NCI-H345 treated with DMSO at 0.1 percent for 48 hours (cell line): ENCODE data around the gene GAPDHS.

Experiments used
- DNase-seq: peaks from one replicate; lab custom pipeline; 2025; ENCODE audit not compliant: unreplicated experiment; lab: John Stamatoyannopoulos, UW

GAPDHS gene

GRCh38 chr19:35534803-35535480 lies 1.7 kb downstream of the GAPDHS start:
- DNase-seq: peak; percentile 46

DNA sequence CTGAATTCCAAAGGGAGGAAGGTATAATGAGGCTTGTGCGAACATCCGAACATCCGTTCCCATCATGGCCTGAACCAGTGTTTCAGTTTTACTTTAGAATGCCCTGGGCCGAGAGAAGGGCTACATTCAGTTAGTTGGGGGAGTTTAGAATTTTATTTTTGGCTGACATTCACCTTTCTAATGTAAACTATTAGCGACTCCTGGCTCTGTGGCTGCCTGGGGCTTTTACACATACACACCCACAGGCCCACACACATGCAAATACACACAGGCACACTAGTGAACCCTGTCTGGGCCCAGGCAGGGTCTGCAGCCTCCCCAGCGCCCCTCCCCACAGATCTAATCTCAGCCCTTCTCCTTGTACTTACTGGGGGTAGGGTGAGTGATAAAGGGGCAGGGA lies 6.1 kb downstream of the GAPDHS start:
- no peak for DNase-seq

GRCh38 chr19:35539850-35540249 lies 6.6 kb downstream of the GAPDHS start:
- no peak for DNase-seq

DNA sequence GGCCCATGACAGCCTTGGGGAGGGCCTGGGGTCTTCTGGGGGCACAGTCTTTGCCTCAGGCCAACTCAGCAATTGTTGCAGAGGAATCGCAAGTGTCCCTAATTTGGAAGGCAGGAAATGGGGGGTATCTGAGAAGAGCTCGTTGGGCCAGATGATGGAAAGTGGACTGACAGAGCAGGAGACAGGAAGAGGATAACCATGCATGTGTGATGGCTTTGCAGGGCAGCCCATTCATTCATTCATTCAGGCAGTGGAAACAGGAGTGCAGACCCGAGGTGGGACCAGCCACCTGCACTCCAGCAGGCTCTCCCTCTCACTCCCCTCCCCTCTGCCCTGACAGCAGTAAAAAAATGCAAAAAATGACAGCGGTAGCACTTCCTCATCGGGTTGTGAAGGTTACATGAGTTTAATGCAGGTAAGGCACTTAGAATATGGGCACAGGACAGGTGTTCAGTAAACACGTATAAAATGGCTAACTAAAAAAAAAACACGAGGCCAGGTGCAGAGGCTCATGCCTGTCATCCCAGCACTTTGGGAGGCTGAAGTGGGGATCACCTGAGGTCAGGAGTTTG lies 7.2 kb downstream of the GAPDHS start:
- no peak for DNase-seq

- no peak for DNase-seq
Measured at GRCh38 chr19:35542209-35542608, 9.0 kb downstream of the GAPDHS start.

- DNase-seq: no peak
Measured at GRCh38 chr19:35543280-35544109, 10.2 kb downstream of the GAPDHS start.

DNA sequence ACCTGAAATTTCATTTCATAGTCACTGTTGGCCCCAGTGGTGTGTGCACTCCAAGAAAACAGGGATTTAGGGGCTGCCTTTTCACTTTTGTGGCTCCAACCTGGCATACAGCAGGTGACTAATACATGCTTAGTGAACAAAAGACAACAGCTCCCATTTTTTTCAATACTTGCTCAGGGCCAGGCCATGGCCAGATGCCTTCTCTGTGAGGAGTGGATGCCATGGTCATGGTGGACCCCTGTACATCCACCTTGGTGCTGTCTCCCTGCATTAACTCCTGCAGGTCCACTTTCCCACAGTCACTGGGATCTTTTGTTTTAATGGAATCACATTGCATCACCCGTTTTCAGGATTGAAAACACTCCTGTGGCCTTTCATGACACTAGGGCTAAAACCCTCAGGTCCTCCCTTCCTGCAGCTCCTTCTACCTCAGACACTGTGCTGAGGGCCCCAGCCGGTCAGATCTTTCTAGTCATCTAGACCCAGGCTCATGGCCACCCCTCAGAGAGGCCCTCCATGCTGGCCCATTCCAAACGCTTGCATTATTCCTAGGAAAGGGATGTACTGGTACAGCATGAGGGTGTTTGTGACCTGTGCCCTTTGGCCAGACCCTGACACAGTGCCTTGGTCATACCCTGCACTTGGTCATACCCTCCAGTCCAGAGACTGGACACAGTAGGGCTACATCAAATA lies 11.0 kb downstream of the GAPDHS start:
- DNase-seq: no peak

DNA sequence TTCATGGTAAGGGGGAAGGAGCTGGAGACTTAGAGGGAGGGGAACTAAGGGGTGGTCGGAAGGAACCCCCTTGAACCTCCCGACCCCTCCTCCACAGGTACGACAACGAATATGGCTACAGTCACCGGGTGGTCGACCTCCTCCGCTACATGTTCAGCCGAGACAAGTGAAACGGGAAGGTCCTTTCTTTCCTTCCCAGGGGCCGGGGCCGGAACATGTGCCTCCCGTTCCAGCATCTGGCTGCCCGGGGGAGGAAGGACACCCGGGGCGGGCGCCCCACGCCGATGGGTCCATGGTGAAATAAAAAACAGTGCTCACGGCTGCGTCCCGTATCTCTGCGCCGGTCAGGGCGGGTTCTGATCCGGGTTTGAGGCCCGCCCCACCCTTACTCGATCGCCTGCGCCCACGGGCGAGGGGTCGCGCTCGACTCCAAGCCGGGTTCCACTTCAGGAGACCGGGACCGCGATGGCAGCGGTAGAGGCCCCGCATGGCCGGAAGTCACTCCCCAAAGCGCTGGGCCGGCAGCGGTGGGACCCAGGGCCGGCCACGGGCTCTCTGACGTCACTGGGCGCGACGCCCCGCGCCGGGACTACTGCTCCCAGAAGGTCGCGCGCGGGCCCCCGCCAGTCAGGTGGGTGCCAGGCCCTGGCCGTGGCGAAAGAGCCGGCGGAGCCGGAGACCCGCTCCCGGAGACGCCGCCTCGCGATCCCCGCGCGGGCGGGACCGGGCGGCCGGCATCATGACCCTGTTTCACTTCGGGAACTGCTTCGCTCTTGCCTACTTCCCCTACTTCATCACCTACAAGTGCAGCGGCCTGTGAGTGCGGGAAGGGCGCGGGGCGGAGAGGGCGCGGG lies 12.0 kb downstream of the GAPDHS start, which contains the start of gene TMEM147:
TMEM147 (plus strand) TSS at position 626 of the 854 bp plus-strand sequence; CDS start at position 740, 114 bp downstream.
- peak; percentile 95 for DNase-seq

DNA sequence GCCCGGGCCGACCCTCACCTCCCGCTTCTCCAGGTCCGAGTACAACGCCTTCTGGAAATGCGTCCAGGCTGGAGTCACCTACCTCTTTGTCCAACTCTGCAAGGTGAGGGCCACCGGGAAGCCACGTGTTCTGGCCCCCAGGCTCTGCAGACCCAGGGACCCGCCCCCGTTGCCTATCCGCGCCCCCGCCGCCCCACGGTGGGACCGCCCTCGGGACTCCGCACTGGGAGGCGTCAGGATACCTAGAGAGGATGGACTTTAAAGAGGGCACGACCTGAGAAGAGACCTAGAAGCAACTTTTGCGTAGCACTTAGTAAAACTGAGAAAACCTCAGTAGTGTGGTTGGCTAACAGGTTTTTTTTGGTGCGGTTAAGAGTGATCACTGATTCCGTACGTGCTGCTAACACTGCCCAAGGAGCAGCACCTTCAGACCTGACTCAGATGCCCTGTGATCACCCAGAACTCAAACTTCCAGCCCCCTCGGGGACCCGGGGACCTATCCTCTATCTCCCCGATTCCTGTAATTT lies 12.7 kb downstream of the GAPDHS start:
- DNase-seq: peak; percentile 57

- DNase-seq: no peak
Measured at GRCh38 chr19:35546532-35546931, 13.3 kb downstream of the GAPDHS start.

GRCh38 chr19:35549174-35549788 lies 16.0 kb downstream of the GAPDHS start:
- DNase-seq: peak; percentile 85

DNA sequence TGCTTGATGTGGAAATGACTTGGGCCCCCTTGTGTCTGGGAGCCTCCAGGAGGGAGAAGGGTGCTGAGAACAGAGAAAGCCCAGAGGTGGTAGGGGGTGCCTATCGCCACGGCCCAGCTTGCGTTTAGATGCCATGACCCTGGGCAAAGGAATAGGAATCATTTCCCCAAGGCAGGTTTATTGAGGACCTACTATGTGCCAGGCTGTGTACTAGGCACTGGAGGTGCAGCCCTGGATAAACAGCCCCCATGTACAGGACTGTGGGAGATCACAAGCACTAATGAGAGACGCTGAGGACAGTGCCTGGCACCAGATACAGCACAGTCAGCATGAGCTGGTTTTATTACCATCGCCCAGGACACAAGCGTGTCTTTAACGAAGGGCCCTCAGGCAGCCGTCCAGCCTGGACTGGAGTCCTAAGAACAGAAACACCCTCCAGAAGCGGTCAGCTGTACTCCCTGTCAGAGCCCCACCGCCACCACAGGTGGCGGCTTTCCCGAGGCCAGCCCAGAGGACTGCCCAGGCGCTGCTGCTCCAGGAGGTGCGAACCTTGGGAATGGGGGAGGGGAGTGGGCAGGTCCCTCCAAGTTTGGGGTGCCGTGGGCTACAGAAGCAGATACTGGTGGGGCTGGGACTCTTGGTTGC lies 16.7 kb downstream of the GAPDHS start:
- no peak for DNase-seq

GRCh38 chr19:35551091-35551810 lies 18.0 kb downstream of the GAPDHS start:
- no peak for DNase-seq

DNA sequence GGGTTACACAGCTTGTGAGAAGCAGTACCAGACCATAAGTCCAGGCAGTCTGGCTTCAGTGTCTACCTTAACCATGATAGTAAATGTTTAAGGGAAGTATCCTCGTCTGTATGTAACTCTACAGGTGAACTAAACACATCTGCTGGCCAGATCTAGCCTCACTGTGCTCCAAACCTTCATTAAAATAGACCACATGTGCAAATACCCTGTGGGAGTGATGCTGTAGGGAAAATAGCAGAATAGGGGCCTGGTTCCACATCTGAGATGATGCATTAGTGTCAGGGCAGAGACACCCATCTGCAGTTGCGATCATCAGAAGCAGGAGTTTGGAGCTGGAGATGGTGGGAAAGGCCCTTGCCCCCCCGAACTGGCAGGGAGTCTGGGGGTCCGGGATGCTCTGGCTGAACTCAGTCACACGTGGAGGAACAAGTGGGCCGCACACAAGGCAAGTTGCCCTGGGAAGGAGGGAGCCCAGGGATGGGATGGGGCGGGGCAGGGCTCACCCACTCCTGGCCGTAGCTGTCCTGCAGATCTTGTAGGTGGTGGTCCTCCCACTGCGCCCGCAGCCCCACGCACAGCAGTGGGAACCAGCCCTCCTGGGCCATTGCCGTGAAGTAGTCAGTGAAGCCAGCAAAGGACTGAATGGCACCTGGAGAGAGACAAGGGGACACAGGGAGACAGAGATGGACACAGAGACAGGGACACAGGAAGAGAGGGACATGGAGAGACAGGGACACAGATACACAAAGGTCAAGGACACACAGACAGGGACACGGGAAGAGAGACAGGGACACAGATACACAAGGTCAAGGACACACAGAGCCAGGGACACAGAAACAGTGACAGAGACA lies 19.5 kb downstream of the GAPDHS start:
- no peak for DNase-seq

DNA sequence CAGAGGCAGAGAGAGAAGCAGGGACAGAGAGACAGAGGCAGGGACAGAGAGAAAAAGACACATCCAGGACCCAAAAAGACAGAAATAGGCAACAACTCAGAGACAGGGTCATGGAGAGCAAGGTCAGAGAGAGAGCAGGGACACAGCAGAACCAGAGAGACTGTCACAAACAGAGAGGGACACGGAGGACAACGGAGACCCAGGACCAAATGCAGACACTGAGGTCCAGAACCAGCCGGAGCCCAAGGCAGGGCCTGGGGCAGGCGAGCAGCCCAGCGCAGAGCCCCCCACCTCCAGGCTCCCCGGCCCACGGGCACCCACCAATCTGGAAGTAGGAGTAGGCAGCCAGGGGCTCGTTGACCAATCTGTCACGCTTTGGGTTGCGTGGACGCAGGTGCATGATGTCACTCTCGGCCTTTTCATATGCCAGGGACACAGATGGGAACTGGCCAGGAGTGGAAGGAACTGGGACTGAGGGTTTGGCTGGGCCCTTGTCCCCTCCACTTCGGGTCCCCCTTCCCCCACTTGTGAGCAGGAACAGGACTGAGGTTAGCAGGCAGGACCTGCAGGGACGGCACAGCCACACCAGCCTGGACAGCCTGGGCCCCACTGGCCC lies 20.2 kb downstream of the GAPDHS start:
- no peak for DNase-seq

- DNase-seq: no peak
Measured at GRCh38 chr19:35554076-35554475, 20.8 kb downstream of the GAPDHS start.

GRCh38 chr19:35555301-35556005 lies 22.2 kb downstream of the GAPDHS start:
- DNase-seq: no peak
